Measurements from ENCODE around the gene APBA1.

- TF ChIP-seq TCF7L2 (IDR thresholded peaks at IDR 0.05; ENCODE audit: low read depth, low read length) (no peak), CTCF (IDR thresholded peaks at IDR 0.05) (no peak), POLR2AphosphoS5 (IDR thresholded peaks at IDR 0.05; ENCODE audit: low read depth, low read length) (no peak)
These were observed 260.0 kb downstream of the APBA1 start for GRCh38 chr9:69411931-69412740.
